SK-N-MC (cell line): ENCODE data around the gene MRPL10.

Experiments
- DNase-seq: peaks from one replicate; pipeline ENCODE4 v3.0.0-alpha.2; 2011; ENCODE audit warnings: low read depth, low spot score
- H3K27ac ChIP-seq: fragments of 200-600 bp; sonication (generic); 2 replicates; pipeline ENCODE4 v1.5.1; 2016; ENCODE audit warnings: mixed run types
- H3K36me3 ChIP-seq: fragments of 200-600 bp; sonication (generic); 2 replicates; pipeline ENCODE4 v1.6.1; 2017; ENCODE audit warnings: antibody characterized with exemption, low read length, mixed read lengths; ENCODE audit not compliant: insufficient read depth
- H3K4me3 ChIP-seq: fragments of 200-600 bp; sonication (generic); 2 replicates; pipeline ENCODE4 v1.5.1; 2016
- H3K9ac ChIP-seq: fragments of 200-600 bp; sonication (generic); 2 replicates; pipeline ENCODE4 v1.8.0; 2017; ENCODE audit warnings: mixed run types, mixed read lengths; ENCODE audit not compliant: insufficient read length
- H3K9me3 ChIP-seq: fragments of 200-600 bp; sonication (generic); 2 replicates; pipeline ENCODE4 v1.6.1; 2017; ENCODE audit warnings: low read depth, mild to moderate bottlenecking, antibody characterized with exemption, low read length, moderate library complexity, mixed read lengths
- EZH2 ChIP-seq: fragments of 200-600 bp; sonication (generic); IDR thresholded peaks from one replicate; pipeline ENCODE4 v1.6.1; 2017; ENCODE audit warnings: antibody characterized with exemption
- FOXP2 ChIP-seq: optimal IDR thresholded peaks from 2 replicates; pipeline ENCODE3; 2011; ENCODE audit warnings: mild to moderate bottlenecking, moderate library complexity; ENCODE audit not compliant: insufficient read depth; ENCODE audit errors: extremely low read length, control extremely low read depth
- POLR2AphosphoS5 ChIP-seq: IDR thresholded peaks from 2 replicates; pipeline ENCODE4 v1.6.1; 2012; ENCODE audit warnings: mild to moderate bottlenecking, low read depth, low read length, borderline replicate concordance

MRPL10 gene

DNA sequence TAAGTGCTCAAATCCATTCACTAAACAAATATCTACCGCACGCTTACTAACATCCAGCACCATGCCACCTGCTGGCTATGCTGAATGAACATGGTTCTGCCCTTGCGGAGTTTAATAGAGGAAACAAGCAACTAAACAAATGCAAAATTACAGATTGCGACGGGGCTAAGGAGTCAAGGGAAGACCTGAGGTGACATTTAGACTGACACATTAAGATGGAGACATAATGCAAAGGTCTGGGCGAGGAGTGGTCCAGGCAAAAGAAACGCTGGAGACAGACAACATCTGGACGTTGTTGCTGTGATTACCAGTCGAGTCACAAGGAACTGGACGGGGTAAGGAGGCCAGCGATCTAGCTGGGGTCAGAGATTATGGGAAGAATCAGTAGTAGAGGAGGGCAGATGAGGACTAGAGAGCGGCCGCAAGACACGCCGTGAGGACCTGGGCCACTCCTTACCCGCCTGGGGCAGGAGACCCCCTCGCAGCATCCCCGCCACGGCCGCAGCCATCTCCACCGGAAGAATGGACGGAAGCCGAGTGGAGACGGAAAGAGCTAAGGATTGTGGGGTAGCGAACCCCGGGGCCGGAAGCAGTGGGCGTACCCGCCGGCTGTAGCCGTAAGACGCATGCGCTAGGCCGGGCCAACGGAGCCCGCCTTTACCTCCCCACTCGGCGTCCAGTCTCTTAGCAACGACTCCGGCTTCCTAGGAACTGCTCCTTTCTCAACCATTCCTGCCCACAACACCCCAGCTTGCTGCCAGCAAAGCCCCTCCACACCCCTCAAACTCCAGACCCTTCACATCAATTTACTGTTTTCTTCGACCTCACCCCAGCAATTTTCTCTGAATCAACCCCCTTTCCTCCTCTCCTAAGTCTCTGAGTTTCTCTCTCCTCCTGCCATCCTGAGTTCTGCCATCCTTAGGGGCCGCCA is at the start of gene MRPL10, which contains the start of gene LRRC46:
MRPL10 (minus strand) TSS at position 539 of the 931 bp plus-strand sequence; CDS start at position 509, 30 bp downstream.
LRRC46 (plus strand) TSS at position 668 of the 931 bp plus-strand sequence. CDS start 320 bp downstream, outside the sequence.
- Histone ChIP-seq H3K9ac (peak within 1 kb of the TSS; percentile 87), H3K9me3 (no peaks in the 10 kb centered on the region), H3K27ac (peak within 1 kb of the TSS; percentile 40; the same call in 1 of the 2 replicates), H3K36me3 (peaks cover 13% of the 10 kb centered on the region), H3K4me3 (peak within 1 kb of the TSS; percentile 91)
- TF ChIP-seq POLR2AphosphoS5 (peak; percentile 97), FOXP2 (peak; percentile 66), EZH2 (no peak)
- peak; percentile 70 for DNase-seq

DNA sequence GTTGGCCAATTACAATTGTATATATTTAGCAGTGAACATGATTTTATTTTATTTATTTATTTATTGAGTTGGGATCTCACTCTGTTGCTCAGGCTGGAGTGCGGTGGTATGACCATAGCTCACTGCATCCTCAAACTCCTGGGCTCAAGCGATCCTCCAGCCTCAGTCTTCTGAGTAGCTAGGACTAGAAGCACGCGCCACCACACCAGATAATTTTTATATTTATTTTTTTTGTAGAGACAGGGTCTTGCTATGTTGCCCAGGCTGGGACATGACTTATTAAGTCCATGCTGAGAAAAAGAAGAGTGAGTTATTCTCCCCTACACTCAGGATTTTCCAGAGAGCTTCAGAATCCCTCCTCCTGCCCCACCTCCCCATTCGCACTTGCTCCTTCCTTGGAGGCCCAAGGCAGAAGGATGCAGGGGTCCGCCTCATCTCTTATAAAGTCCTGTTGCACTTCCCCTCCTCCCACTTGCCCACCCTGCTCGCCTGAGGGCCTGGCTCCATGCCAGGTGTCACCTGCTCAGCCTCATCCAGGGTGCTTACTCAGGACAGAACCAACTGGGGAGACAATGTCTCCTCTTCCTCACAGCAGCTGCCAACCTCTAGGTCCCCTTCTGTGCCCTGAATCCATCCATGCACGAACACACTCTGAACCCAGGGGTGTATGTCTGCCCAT is 48.6 kb upstream of the MRPL10 start:
- no peaks in the 10 kb centered on the region for H3K36me3 ChIP-seq
- no peak for DNase-seq
- H3K4me3 ChIP-seq = no peak overlapping the region
- H3K9me3 ChIP-seq = no peaks in the 10 kb centered on the region
- H3K9ac ChIP-seq = no peak overlapping the region
- TF ChIP-seq EZH2 = no peak
- TF ChIP-seq POLR2AphosphoS5 = no peak
- no peak for TF ChIP-seq FOXP2
- no peak overlapping the region for H3K27ac ChIP-seq

DNA sequence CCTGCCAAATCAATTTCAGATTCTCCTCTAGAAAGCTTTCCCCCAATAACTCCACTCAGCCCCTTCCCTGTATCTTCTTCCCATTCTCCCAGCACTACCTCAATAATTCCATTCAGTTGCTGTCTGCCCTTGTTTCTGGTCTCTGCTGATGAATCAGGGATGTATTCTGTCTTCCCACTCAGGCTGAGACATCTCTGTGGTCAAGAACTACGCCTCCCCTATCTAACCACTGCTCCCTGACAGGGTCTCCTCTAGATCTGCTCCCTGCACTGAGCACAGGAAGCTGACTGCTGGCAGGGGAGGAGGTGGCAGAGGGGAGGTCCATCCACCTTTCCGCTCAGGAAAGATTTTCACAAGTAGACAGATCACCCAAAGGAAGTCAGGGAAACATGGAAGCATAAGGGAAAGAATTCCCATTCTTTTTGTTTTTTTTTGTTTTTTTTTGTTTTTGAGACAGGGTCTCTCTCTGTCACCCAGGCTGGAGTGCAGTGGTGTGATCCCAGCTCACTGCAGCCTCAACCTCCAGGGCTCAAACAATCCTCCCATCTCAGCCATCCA is 47.8 kb upstream of the MRPL10 start:
- Histone ChIP-seq H3K9me3 (no peaks in the 10 kb centered on the region), H3K9ac (no peak overlapping the region), H3K4me3 (no peak overlapping the region), H3K27ac (no peak overlapping the region), H3K36me3 (no peaks in the 10 kb centered on the region)
- DNase-seq = no peak
- no peak for TF ChIP-seq EZH2
- no peak for TF ChIP-seq POLR2AphosphoS5
- TF ChIP-seq FOXP2 = no peak

DNA sequence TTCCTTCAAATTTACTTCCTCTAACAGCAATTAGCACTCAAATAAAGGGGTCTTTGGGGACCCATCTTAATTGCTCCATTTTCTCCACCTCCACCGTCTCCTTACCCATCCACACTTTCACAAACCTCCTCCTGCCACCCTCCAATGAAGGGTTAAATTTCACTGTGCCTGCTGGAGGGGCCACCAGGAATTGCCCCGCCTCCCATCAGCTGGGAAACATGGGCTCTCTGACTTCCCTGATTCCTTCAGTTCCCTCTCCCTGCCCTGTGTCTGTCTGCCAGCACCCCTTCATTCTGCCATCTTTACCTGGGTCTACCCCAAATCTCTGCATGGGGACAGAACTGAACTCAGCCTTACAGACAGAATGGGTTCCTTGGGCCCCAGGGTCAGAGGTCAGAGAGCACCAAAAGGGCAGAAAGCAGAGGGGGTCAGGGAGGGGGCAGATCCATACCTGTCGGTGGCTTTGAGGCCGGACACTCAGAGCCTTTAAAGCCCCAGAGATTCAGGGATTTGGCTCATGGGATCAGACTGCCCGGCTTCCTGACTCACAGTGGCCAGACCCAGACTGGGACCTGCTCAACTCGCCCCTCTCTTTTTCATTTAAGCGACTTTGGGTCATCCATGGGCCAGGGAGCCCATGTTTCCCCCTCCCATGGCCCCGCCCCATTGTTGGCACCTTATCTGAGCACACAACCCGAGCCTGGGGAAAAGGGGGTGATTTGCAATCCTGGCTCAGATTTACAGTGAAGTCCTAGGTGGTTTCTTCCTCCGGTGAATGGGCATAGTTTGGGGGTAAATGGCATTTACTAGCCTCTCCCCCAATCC is 47.1 kb upstream of the MRPL10 start:
- no peak for TF ChIP-seq POLR2AphosphoS5
- no peak for TF ChIP-seq EZH2
- no peak for TF ChIP-seq FOXP2
- no peak for DNase-seq
- Histone ChIP-seq H3K4me3 (no peak overlapping the region), H3K27ac (no peak overlapping the region), H3K9me3 (no peaks in the 10 kb centered on the region), H3K9ac (no peak overlapping the region), H3K36me3 (no peaks in the 10 kb centered on the region)

DNA sequence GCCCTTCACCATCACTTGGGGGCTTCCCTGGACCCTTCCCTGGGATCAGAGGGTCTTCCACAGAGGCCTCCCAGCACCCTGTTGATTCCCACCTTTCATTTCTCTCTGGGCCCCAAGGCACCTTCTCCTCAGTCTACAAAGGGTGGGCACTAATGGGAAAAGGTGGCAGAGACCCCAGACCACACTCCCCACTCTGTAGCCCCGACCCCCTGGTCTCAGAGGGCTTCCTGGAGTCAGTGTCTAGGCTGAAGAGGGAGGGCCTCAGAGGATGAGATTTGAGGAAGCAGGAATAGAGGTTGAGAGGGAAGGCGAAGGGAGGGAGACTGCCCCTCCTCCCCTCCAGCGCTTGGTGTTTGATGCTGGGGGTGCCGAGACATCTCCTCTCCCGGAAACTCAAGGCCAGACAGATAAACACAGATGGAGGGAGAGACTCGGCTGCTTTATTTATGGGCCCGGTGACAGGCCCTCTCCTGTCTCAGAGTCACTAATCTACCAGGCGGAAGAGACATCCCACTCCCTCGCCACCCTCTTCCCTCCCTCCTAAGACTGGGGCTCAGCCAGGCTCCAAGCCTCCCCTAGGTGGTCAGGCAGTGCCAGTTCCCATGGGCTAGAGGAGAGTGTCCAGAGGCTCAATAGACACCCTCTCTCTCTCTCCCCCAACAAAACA is 46.2 kb upstream of the MRPL10 start:
- no peak for DNase-seq
- Histone ChIP-seq H3K9ac (no peak overlapping the region), H3K9me3 (no peaks in the 10 kb centered on the region), H3K4me3 (no peak overlapping the region), H3K27ac (no peak overlapping the region), H3K36me3 (no peaks in the 10 kb centered on the region)
- TF ChIP-seq FOXP2 = no peak
- no peak for TF ChIP-seq POLR2AphosphoS5
- TF ChIP-seq EZH2 = no peak

DNA sequence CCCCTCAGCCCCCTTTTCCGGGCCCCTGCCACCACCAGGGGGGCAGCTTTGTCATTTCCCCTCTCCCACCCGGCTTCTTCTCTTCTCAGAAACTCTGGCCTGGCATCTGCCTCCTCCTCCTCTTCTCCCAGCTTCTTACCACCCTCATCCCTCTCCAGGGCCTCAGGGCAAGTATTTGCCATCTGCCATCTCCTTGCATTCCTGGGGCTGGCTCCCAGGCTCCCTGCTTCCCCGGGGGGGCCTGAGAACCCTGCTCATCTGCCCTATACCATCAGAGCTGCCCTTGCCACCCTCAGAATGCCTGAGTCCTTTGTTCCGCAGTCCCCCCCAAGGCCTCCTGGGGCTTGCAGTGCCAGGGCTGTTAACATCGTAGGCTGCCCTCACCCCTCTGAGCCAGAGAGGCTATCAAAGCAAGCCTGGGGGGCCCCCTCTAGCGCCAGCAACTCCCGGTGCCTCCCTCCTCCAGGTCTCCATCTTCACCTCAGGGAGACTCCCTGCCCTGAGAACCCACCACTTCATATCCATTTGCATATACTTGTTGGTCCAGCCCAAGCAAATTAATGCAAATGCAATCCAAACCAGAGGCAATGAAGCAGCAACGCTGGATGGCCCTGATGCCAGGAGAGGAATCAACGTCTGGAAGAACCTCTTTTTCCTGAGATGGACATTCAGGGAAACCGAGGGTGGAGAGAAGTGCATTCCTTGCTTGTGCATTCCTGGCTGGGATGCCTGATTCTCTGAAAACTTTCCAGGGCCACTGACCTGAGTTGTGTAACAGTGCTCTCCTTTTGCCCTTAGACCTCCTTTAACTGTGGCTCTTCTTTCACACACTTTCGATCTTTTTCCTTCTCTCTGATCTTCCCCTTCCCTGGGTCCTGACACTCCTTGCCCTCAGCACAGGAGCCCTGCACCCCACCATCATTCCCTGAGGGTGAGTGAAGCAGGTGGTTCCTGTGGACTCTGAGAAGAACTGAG is 44.0 kb upstream of the MRPL10 start:
- H3K9me3 ChIP-seq = no peaks in the 10 kb centered on the region
- TF ChIP-seq POLR2AphosphoS5 (no peak), FOXP2 (no peak), EZH2 (no peak)
- no peaks in the 10 kb centered on the region for H3K36me3 ChIP-seq
- no peak overlapping the region for H3K9ac ChIP-seq
- DNase-seq = no peak
- no peak overlapping the region for H3K4me3 ChIP-seq
- H3K27ac ChIP-seq = no peak overlapping the region
